Parathyroid adenoma (tissue), 2 donors: ENCODE measurements around the gene AMBP.

Experiments used
- H2AFZ ChIP-seq: fragments of 300-600 bp; sonication (generic); one replicate; pipeline ENCODE4 v1.7.0; 2017; ENCODE audit warnings: antibody characterized with exemption, mild to moderate bottlenecking
- H3K27ac ChIP-seq: fragments of 300-600 bp; sonication (generic); one replicate; pipeline ENCODE4 v1.7.0; 2017
- H3K27me3 ChIP-seq: fragments of 300-600 bp; sonication (generic); one replicate; pipeline ENCODE4 v1.7.0; 2017; ENCODE audit warnings: low read length; ENCODE audit not compliant: control insufficient read depth, insufficient read depth
- H3K36me3 ChIP-seq: fragments of 300-600 bp; sonication (generic); one replicate; pipeline ENCODE4 v1.7.0; 2017; ENCODE audit warnings: low read length; ENCODE audit not compliant: control insufficient read depth, insufficient read depth
- H3K4me1 ChIP-seq: fragments of 300-600 bp; sonication (generic); one replicate; pipeline ENCODE4 v1.7.0; 2017; ENCODE audit warnings: control low read depth
- H3K4me2 ChIP-seq: fragments of 300-600 bp; sonication (generic); one replicate; pipeline ENCODE4 v1.7.0; 2017; ENCODE audit warnings: low read length
- H3K4me3 ChIP-seq: fragments of 300-600 bp; sonication (generic); one replicate; pipeline ENCODE4 v1.7.0; 2017; ENCODE audit warnings: low read depth, low read length
- H3K79me2 ChIP-seq: fragments of 300-600 bp; sonication (generic); one replicate; pipeline ENCODE4 v1.7.0; 2017; ENCODE audit warnings: control low read depth
- H3K9ac ChIP-seq: fragments of 300-600 bp; sonication (generic); one replicate; pipeline ENCODE4 v1.7.0; 2017; ENCODE audit warnings: mild to moderate bottlenecking
- H3K9me3 ChIP-seq: fragments of 300-600 bp; sonication (generic); one replicate; pipeline ENCODE4 v1.7.0; 2017; ENCODE audit warnings: low read length; ENCODE audit not compliant: control insufficient read depth
- TF ChIP-seq, protein P1 (sequence below): fragments of 300-600 bp; sonication (generic); IDR thresholded peaks from one replicate; pipeline ENCODE4 v1.7.0; 2017; ENCODE audit warnings: antibody characterized with exemption, mild to moderate bottlenecking
- donor health status: primary hyperparathyroidism.

Gene AMBP

DNA sequence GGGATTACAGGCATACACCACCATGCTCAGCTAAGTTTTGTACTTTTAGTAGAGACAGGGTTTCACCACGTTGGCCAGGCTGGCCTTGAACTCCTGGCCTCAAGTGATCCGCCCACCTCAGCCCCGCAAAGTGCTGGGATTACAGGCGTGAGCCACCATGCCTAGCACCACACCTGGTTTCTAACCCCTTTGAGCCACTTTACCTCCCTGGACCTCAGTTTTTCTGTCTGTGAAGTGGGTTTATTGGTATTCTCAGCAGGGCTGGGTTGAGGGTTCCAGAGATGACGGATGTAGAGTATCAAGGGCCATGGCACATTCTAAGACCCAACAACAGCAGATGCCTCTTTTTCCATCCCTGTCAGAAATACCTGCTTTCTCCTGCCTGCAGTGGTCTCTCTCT is 38.6 kb downstream of the AMBP start:
- no peak overlapping the region for H3K27ac ChIP-seq
- H3K9ac ChIP-seq, result no peak overlapping the region
- H3K9me3 ChIP-seq, result no peaks in the 10 kb centered on the region
- no peak overlapping the region for H3K4me2 ChIP-seq
- no peaks in the 10 kb centered on the region for H3K79me2 ChIP-seq
- H2AFZ ChIP-seq, result no peak overlapping the region
- TF ChIP-seq, protein P1, sequence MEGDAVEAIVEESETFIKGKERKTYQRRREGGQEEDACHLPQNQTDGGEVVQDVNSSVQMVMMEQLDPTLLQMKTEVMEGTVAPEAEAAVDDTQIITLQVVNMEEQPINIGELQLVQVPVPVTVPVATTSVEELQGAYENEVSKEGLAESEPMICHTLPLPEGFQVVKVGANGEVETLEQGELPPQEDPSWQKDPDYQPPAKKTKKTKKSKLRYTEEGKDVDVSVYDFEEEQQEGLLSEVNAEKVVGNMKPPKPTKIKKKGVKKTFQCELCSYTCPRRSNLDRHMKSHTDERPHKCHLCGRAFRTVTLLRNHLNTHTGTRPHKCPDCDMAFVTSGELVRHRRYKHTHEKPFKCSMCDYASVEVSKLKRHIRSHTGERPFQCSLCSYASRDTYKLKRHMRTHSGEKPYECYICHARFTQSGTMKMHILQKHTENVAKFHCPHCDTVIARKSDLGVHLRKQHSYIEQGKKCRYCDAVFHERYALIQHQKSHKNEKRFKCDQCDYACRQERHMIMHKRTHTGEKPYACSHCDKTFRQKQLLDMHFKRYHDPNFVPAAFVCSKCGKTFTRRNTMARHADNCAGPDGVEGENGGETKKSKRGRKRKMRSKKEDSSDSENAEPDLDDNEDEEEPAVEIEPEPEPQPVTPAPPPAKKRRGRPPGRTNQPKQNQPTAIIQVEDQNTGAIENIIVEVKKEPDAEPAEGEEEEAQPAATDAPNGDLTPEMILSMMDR, result no peak
- H3K27me3 ChIP-seq, result no peaks in the 10 kb centered on the region
- no peak overlapping the region for H3K4me3 ChIP-seq
- no peaks in the 10 kb centered on the region for H3K4me1 ChIP-seq
- no peaks in the 10 kb centered on the region for H3K36me3 ChIP-seq

GRCh38 chr9:114038724-114039313 is 39.3 kb downstream of the AMBP start:
- TF ChIP-seq, protein P1, result no peak
- H3K9ac ChIP-seq, result no peak overlapping the region
- H3K4me3 ChIP-seq, result no peak overlapping the region

GRCh38 chr9:114037961-114038723 is 40.0 kb downstream of the AMBP start:
- H3K36me3 ChIP-seq, result no peaks in the 10 kb centered on the region
- H2AFZ ChIP-seq, result no peak overlapping the region
- H3K27me3 ChIP-seq, result no peaks in the 10 kb centered on the region
- H3K27ac ChIP-seq, result no peak overlapping the region
- no peak overlapping the region for H3K4me3 ChIP-seq
- H3K4me2 ChIP-seq, result no peak overlapping the region
- TF ChIP-seq, protein P1, result no peak
- no peaks in the 10 kb centered on the region for H3K4me1 ChIP-seq
- no peaks in the 10 kb centered on the region for H3K79me2 ChIP-seq
- no peaks in the 10 kb centered on the region for H3K9me3 ChIP-seq
- no peak overlapping the region for H3K9ac ChIP-seq

More at GRCh38 chr9:114038724-114039313, 39.3 kb downstream of the AMBP start:
- no peak overlapping the region for H3K4me2 ChIP-seq
- no peaks in the 10 kb centered on the region for H3K9me3 ChIP-seq
- no peaks in the 10 kb centered on the region for H3K27me3 ChIP-seq
- no peaks in the 10 kb centered on the region for H3K79me2 ChIP-seq
- H3K36me3 ChIP-seq, result no peaks in the 10 kb centered on the region
- H3K4me1 ChIP-seq, result no peaks in the 10 kb centered on the region
- no peak overlapping the region for H2AFZ ChIP-seq
- H3K27ac ChIP-seq, result no peak overlapping the region

- H3K36me3 ChIP-seq, result no peaks in the 10 kb centered on the region
- no peaks in the 10 kb centered on the region for H3K79me2 ChIP-seq
- no peak overlapping the region for H3K4me2 ChIP-seq
- no peak overlapping the region for H2AFZ ChIP-seq
- TF ChIP-seq, protein P1, result no peak
- no peaks in the 10 kb centered on the region for H3K27me3 ChIP-seq
- H3K27ac ChIP-seq, result no peak overlapping the region
- H3K4me3 ChIP-seq, result no peak overlapping the region
- no peak overlapping the region for H3K9ac ChIP-seq
- H3K9me3 ChIP-seq, result no peaks in the 10 kb centered on the region
- no peaks in the 10 kb centered on the region for H3K4me1 ChIP-seq
Observed at GRCh38 chr9:114037249-114037648, 40.9 kb downstream of the AMBP start.
